Brain microvascular endothelial cell (primary cell): ENCODE results near the gene REST.
A peak's percentile ranks its signal among the peaks of the same experiment; 100 is the strongest.

Experiments
- DNase-seq: peaks from one replicate; pipeline ENCODE4 v3.0.0-alpha.2; 2020
- H3K27ac ChIP-seq: fragments of 250-450 bp; sonication (Bioruptor Pico); 2 replicates; pipeline ENCODE4 v1.5.1; 2020; ENCODE audit warnings: mild to moderate bottlenecking, moderate library complexity
- H3K27me3 ChIP-seq: fragments of 250-450 bp; sonication (Bioruptor Pico); replicated peaks from 2 replicates; pipeline ENCODE4 v1.5.1; 2020; ENCODE audit warnings: mild to moderate bottlenecking
- H3K36me3 ChIP-seq: fragments of 250-450 bp; sonication (Bioruptor Pico); replicated peaks from 2 replicates; pipeline ENCODE4 v1.5.1; 2020; ENCODE audit warnings: mild to moderate bottlenecking
- H3K4me3 ChIP-seq: 2 replicates; pipeline ENCODE4 v1.5.1; 2011; ENCODE audit warnings: low read depth, mild to moderate bottlenecking, control low read depth, low read length, moderate library complexity
- in situ Hi-C: cut with HindIII; loops from 2 replicates; pipeline ENCODE4 v1.10.0; 2017; ENCODE audit warnings: low sequenced_read_pairs, low pct_ligation_motif_present
- TF ChIP-seq, protein P1 (sequence below): IDR thresholded peaks from 2 replicates; pipeline ENCODE4 v1.5.1; 2011; ENCODE audit warnings: low read depth, mild to moderate bottlenecking, moderate library complexity, low read length, control low read depth, inconsistent platforms; ENCODE audit errors: missing control alignments

The REST gene

DNA sequence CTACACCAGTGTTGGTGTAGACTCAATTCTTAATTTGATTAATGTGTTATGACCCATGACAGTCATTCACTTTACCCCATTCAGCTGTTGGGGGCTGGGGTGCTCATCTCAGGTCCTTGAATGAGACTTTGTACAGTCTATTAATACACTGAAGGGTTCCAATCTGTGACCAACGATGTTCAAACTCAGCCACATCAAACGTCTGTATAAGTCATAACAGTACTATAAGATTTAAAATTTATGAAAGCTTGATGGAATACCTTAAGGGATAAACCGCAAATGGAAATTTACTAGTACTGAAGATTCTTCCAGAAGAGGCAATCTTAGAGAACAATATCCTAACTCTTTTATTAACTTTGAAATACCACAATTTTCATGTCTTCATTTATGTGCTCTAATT, 33.7 kb downstream of the REST start:
- Histone ChIP-seq H3K27ac (no peak overlapping the region), H3K27me3 (no peaks in the 10 kb centered on the region), H3K4me3 (no peak overlapping the region), H3K36me3 (peaks cover 2% of the 10 kb centered on the region)
- TF ChIP-seq, protein P1, sequence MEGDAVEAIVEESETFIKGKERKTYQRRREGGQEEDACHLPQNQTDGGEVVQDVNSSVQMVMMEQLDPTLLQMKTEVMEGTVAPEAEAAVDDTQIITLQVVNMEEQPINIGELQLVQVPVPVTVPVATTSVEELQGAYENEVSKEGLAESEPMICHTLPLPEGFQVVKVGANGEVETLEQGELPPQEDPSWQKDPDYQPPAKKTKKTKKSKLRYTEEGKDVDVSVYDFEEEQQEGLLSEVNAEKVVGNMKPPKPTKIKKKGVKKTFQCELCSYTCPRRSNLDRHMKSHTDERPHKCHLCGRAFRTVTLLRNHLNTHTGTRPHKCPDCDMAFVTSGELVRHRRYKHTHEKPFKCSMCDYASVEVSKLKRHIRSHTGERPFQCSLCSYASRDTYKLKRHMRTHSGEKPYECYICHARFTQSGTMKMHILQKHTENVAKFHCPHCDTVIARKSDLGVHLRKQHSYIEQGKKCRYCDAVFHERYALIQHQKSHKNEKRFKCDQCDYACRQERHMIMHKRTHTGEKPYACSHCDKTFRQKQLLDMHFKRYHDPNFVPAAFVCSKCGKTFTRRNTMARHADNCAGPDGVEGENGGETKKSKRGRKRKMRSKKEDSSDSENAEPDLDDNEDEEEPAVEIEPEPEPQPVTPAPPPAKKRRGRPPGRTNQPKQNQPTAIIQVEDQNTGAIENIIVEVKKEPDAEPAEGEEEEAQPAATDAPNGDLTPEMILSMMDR: no peak
- no peak for DNase-seq
- in situ Hi-C loops: no loop called here

DNA sequence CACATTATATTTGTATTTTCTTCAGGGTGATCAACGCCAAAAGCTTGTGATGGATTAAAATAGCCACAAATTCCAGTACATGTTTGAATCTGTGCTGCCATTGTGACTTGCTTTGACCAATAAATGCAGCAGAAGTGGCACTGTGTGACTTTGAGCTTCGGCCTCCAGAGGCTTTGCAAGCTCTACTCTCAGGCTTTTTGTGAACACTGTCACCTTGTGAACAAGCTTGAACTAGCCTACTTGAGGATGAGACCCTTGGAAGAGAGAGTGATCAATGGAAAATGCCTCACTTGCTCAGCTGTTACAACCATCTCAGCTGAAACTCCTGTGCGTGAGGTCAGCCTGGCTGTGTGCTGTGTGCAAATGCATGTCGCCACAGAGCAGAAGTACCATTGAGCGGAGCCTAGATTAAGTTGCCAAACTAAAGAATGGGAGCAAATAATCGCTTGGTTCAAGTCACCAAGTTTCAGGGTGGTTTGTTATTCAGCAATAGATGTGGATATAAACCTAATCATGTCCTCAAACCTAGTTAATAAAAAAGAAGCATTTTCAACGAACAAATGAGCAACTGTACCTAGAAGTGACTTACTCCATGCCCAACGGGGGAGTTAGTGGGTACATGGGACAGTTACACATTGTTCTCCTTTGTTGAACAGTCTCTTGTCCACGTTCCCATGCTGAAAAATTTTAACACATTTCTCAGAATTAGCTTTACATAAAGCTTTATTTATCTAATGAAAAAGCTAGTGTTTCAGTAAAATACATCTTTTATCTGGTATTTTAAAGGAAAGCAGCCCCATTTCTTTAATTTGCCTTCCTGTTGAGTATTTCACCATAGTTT, 46.2 kb downstream of the REST start:
- no peak overlapping the region for H3K4me3 ChIP-seq
- in situ Hi-C loops: no loop called here
- no peak overlapping the region for H3K27ac ChIP-seq
- TF ChIP-seq, protein P1: no peak
- no peak for DNase-seq
- no peaks in the 10 kb centered on the region for H3K27me3 ChIP-seq
- H3K36me3 ChIP-seq: no peaks in the 10 kb centered on the region

DNA sequence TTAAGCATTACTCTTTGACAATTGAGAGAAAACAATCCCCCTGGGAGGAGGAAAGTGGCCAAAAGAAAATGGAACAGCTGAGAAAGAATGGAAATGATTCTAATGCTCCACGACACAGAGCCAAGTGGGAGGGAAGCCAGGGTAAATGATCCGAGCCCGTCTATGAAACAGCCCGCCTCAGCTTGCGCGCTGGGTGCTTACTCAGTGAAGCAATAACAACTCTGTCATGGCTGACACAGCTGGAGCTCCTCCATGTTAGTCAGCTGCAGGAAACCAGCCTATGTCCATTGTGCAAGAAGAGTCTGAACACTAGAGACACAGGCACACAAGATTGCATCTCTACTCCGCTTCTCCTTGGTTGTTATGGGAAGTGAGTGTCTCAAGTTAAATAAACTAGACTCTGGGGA, 50.4 kb downstream of the REST start:
- no peaks in the 10 kb centered on the region for H3K27me3 ChIP-seq
- DNase-seq: peak; percentile 97
- peak overlapping the region; percentile 60 for H3K27ac ChIP-seq
- H3K4me3 ChIP-seq: no peak overlapping the region
- no peaks in the 10 kb centered on the region for H3K36me3 ChIP-seq
- TF ChIP-seq, protein P1: no peak
- in situ Hi-C loops: no loop called here

DNA sequence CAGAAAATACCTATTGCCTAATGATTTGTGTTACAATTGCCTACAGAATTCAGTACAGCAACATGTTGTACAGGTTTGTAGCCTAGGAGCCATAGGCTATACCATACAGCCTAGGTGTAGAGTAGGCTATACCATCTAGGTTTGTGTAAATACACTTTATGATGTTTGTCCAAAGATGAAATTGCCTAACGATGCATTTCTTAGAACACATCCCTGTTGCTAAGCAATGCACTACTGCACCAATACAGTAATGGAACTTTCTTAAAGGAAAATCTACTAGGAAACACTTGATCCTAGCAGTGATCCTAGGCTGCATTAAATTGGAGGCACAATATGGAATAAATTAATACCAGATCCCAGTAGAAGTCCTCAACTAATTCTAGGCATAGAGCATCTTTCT, 51.4 kb downstream of the REST start:
- DNase-seq: no peak
- Histone ChIP-seq H3K27me3 (no peaks in the 10 kb centered on the region), H3K4me3 (no peak overlapping the region), H3K27ac (no peak overlapping the region), H3K36me3 (peaks cover 4% of the 10 kb centered on the region)
- in situ Hi-C loops: no loop called here
- TF ChIP-seq, protein P1: no peak

DNA sequence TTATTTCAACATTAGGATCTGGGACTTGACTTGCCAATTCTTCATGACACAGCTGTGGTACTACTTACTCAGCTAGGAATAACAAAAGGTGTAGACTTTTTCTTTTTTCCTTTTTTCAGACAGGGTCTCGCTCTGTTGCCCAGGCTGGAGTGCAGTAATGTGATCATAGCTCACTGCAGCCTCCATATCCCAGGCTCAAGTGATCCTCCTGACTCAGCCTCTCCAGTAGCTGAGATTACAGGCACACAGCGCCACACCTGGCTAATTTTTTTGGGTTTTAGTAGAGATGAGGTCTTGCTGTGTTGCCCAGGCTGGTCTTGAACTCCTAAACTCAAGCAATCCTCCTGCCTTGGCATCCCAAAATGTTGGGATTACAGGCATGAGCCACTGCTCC, 53.4 kb downstream of the REST start:
- TF ChIP-seq, protein P1: no peak
- in situ Hi-C loops: no loop called here
- peaks cover 15% of the 10 kb centered on the region for H3K36me3 ChIP-seq

DNA sequence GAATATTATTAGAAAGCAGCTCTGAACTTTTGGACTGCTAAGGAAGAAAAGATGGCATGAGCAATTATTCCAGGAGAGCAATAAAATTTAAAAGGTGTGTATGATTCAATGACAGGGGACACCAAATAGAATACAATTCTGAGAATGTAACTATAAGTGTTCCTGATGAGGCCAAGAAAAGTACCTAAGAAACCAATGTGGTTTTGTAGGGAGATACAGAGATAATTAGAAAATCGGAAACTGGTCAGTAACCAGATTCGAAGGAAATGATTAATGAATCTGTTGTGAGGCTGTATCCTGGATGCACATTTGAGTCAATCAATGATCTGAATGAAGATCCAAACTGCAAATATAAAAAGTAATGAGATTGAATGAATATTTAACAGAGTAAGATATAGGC, 63.7 kb downstream of the REST start:
- in situ Hi-C loops: no loop called here
- Histone ChIP-seq H3K36me3 (peaks cover 42% of the 10 kb centered on the region), H3K4me3 (no peak overlapping the region), H3K27me3 (no peaks in the 10 kb centered on the region), H3K27ac (no peak overlapping the region)
- no peak for DNase-seq
- TF ChIP-seq, protein P1: no peak

More for the DNA sequence above, 53.4 kb downstream of the REST start:
- H3K27me3 ChIP-seq: no peaks in the 10 kb centered on the region
- no peak for DNase-seq
- no peak overlapping the region for H3K4me3 ChIP-seq
- no peak overlapping the region for H3K27ac ChIP-seq
